Activated naive CD8-positive, alpha-beta T cell treated with anti-CD3 and anti-CD28 coated beads, Interleukin-2, amount 50 U/mL, for 24 hours (primary cell): Measurements from ENCODE around the gene VPS8.
A peak's percentile ranks its signal among the peaks of the same experiment; 100 is the strongest.
"Not testable (repeated sequence)": the region's sequence is repeated elsewhere in the genome, so short reads cannot be mapped to it uniquely, and the experiment has no call there.

ENCODE experiments used
- ATAC-seq: fragments of 150-1000 bp; cut with Tn5 transposase; one replicate; pipeline ENCODE4 v1.10.0; 2021
- DNase-seq: peaks from one replicate; pipeline ENCODE4 v3.0.0; 2021
- H3K27ac Mint-ChIP-seq: one replicate; pipeline ENCODE4 v1.8.0; 2021; ENCODE audit warnings: mild to moderate bottlenecking, mixed read lengths
- H3K27me3 Mint-ChIP-seq: one replicate; pipeline ENCODE4 v1.8.0; 2021; ENCODE audit warnings: mixed read lengths
- H3K36me3 Mint-ChIP-seq: one replicate; pipeline ENCODE4 v1.8.0; 2021; ENCODE audit warnings: low read depth, mixed read lengths
- H3K4me1 Mint-ChIP-seq: one replicate; pipeline ENCODE4 v1.8.0; 2021; ENCODE audit warnings: mixed read lengths
- H3K4me3 Mint-ChIP-seq: one replicate; pipeline ENCODE4 v1.8.0; 2021; ENCODE audit warnings: mild to moderate bottlenecking, moderate library complexity, mixed read lengths
- H3K9me3 Mint-ChIP-seq: one replicate; pipeline ENCODE4 v1.8.0; 2021; ENCODE audit warnings: mixed read lengths

The VPS8 gene

GRCh38 chr3:184932777-184933176, 120.8 kb downstream of the VPS8 start:
- Mint-ChIP-seq H3K4me3 (no peak overlapping the region), H3K27ac (no peak overlapping the region), H3K4me1 (no peaks in the 10 kb centered on the region), H3K36me3 (peaks cover 15% of the 10 kb centered on the region), H3K27me3 (no peaks in the 10 kb centered on the region), H3K9me3 (no peaks in the 10 kb centered on the region)
- no peak for DNase-seq
- no peak for ATAC-seq

DNA sequence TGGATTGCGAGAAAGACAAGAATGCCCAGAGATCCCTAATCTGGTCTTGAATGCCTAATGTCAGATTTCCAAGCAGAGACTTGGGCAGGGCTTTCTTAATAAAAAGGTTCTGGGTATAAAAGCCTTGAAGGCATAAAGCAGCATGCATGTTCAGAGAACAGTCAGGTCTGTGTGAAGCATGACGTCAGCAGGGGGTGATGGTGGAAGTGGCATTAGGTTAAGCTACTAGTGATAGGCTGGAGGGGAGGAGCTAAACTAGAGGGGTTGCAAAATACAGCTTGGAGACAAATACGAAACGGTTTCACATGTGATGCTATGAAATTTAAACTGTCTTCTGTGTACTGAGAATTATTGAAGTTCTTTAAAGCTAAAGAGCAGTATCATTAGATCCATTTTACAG, 125.6 kb downstream of the VPS8 start:
- H3K9me3 Mint-ChIP-seq: no peaks in the 10 kb centered on the region
- no peaks in the 10 kb centered on the region for H3K4me1 Mint-ChIP-seq
- H3K27me3 Mint-ChIP-seq: no peaks in the 10 kb centered on the region
- DNase-seq: no peak
- H3K36me3 Mint-ChIP-seq: peaks cover 15% of the 10 kb centered on the region
- no peak for ATAC-seq
- no peak overlapping the region for H3K27ac Mint-ChIP-seq
- no peak overlapping the region for H3K4me3 Mint-ChIP-seq

DNA sequence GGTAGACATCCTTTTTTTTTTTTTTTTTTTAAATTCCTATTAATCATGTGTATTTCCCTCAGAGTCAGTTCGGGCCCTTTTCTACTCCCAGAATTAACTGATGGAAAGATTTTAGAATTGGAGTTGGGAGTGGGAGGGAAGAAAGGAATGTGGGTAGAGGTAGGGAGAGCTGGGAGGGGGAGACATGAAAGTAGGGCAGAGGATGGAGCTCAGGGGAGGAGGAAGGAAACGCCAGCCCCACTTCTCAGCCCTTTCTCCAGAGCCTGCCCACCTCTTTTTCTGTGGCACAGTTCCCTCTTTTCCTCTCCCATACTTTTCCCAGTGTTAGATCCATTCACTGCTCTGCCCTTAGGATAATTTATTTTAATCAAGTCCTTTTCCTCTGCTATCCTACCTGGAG, 129.4 kb downstream of the VPS8 start:
- no peaks in the 10 kb centered on the region for H3K27me3 Mint-ChIP-seq
- H3K9me3 Mint-ChIP-seq: no peaks in the 10 kb centered on the region
- peaks cover 10% of the 10 kb centered on the region for H3K36me3 Mint-ChIP-seq
- ATAC-seq: no peak
- H3K4me1 Mint-ChIP-seq: no peaks in the 10 kb centered on the region
- H3K4me3 Mint-ChIP-seq: no peak overlapping the region
- no peak overlapping the region for H3K27ac Mint-ChIP-seq
- no peak for DNase-seq

DNA sequence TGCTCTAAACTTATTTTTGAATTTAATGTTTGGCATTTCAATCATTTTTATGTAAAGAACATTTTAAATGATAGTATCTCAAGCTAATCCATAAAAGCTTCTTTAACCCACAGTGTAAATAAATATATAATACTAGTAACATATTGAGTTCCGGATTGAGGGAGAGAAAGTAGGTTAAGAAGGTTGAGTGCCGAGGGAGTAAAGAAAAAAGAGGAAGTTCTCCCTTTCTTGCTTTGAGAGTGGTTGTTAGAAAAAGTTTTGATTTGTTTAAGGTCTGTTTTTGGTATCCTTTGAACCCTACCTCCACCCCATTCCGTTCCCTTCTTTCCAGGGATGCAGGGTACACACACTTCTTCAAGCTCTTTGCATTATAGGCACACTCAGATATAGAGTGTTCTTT, 130.8 kb downstream of the VPS8 start:
- Mint-ChIP-seq H3K4me3 (no peak overlapping the region), H3K27ac (no peak overlapping the region), H3K4me1 (no peaks in the 10 kb centered on the region), H3K9me3 (no peaks in the 10 kb centered on the region), H3K27me3 (no peaks in the 10 kb centered on the region), H3K36me3 (peaks cover 13% of the 10 kb centered on the region)
- ATAC-seq (no peak), DNase-seq (no peak)

GRCh38 chr3:184944241-184944640, 132.3 kb downstream of the VPS8 start:
- H3K9me3 Mint-ChIP-seq: no peaks in the 10 kb centered on the region
- H3K36me3 Mint-ChIP-seq: peaks cover 11% of the 10 kb centered on the region
- H3K27ac Mint-ChIP-seq: no peak overlapping the region
- ATAC-seq (no peak), DNase-seq (no peak)
- H3K27me3 Mint-ChIP-seq: no peaks in the 10 kb centered on the region
- no peak overlapping the region for H3K4me3 Mint-ChIP-seq
- no peaks in the 10 kb centered on the region for H3K4me1 Mint-ChIP-seq

DNA sequence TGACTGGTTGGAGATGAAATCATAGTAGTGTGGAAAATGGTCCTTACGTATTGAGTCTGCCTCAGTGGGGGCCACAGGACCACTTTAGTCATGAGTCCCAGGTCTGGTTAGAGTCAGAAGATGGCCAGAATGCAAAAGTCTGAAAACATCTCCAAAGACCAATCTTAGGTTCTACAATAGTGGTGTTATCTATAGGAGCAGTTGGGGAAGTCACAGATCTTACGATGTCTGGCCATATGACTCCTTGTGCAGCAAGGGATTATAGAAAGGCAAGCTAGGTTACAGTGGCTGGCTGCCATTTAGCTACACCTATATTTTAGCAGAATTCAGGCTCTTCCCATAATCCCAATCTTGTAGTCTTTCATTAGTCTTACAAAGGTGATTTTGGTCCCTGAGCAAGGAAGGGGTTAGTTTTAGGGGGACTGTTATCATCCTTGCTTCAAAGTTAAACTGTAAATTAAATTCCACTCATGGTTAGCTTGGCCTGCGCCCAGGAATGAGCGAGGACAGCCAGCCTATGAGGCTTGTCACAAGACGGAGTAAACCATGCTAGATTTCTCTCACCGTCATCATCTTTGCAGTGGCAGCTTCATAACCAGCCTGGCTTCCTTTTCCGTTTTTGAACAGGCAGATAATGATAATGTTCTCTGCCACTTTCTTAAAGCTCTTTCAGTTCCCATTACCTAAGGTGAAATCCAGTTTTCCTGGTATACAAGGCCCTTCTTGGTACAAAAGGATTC, 134.1 kb downstream of the VPS8 start:
- H3K27ac Mint-ChIP-seq: no peak overlapping the region
- no peaks in the 10 kb centered on the region for H3K9me3 Mint-ChIP-seq
- no peaks in the 10 kb centered on the region for H3K27me3 Mint-ChIP-seq
- peaks cover 14% of the 10 kb centered on the region for H3K36me3 Mint-ChIP-seq
- no peaks in the 10 kb centered on the region for H3K4me1 Mint-ChIP-seq
- DNase-seq (no peak), ATAC-seq (no peak)
- H3K4me3 Mint-ChIP-seq: no peak overlapping the region

DNA sequence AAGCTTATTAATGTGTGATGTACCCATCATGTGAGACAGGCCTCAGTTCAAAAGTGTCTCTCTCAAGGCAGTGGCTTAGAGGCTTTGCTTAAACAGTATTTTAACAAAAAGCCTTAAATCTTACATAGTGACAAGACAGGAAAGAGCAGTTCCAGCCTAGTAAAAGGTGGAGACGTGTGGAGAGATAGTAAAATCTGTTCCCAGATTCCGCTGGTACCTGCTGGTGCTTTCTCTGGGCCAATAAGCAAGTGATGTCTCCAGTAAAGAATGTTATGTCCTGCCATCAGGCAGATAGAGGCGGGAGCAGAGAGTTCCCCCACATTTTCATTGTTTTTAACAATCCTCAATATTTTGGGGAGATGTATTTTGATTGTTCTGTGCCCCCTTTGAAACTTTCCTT, 135.0 kb downstream of the VPS8 start:
- no peaks in the 10 kb centered on the region for H3K9me3 Mint-ChIP-seq
- DNase-seq: no peak
- ATAC-seq: no peak
- peaks cover 14% of the 10 kb centered on the region for H3K36me3 Mint-ChIP-seq
- no peak overlapping the region for H3K4me3 Mint-ChIP-seq
- H3K27me3 Mint-ChIP-seq: no peaks in the 10 kb centered on the region
- no peak overlapping the region for H3K27ac Mint-ChIP-seq
- no peaks in the 10 kb centered on the region for H3K4me1 Mint-ChIP-seq

GRCh38 chr3:184949251-184949965, 137.4 kb downstream of the VPS8 start:
- Mint-ChIP-seq H3K4me3 (no peak overlapping the region), H3K27ac (no peak overlapping the region), H3K27me3 (no peaks in the 10 kb centered on the region), H3K9me3 (no peaks in the 10 kb centered on the region), H3K4me1 (peaks cover 4% of the 10 kb centered on the region), H3K36me3 (peaks cover 13% of the 10 kb centered on the region)
- no peak for DNase-seq
- ATAC-seq: no peak

GRCh38 chr3:184950816-184951215, 138.8 kb downstream of the VPS8 start:
- not testable (repeated sequence) for H3K27me3 Mint-ChIP-seq, H3K4me1 Mint-ChIP-seq, DNase-seq, H3K4me3 Mint-ChIP-seq, H3K9me3 Mint-ChIP-seq, ATAC-seq
- Mint-ChIP-seq H3K27ac (peak overlapping the region; percentile 48), H3K36me3 (peaks cover 12% of the 10 kb centered on the region)

DNA sequence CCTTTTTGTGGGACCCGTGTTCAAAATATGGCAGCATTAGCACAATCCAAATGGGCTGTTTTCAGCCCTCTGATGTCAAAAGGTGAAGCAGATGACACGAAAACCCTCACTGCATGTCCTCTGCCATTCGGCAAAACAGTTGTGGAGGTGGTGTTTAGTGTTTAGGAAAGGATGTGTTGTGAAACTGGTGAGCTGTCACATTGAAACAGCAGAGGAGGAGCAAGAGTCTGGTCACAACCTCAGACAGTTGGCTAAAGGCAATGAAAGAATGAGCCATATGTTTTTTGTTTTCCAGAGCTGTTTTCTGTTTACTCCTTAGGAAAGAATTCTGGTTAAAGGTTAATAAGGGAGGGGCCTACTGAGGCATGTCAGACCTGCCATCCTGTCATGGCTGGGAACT, 140.7 kb downstream of the VPS8 start:
- Mint-ChIP-seq H3K27ac (no peak overlapping the region), H3K27me3 (no peaks in the 10 kb centered on the region), H3K4me3 (no peak overlapping the region), H3K36me3 (peaks cover 11% of the 10 kb centered on the region), H3K9me3 (no peaks in the 10 kb centered on the region), H3K4me1 (peaks cover 4% of the 10 kb centered on the region)
- ATAC-seq (peak; percentile 40), DNase-seq (no peak)

GRCh38 chr3:184953401-184953800, 141.4 kb downstream of the VPS8 start:
- Mint-ChIP-seq H3K27me3 (no peaks in the 10 kb centered on the region), H3K36me3 (peaks cover 18% of the 10 kb centered on the region), H3K4me3 (no peak overlapping the region), H3K9me3 (no peaks in the 10 kb centered on the region), H3K27ac (peak overlapping the region; percentile 41), H3K4me1 (peaks cover 4% of the 10 kb centered on the region)
- no peak for DNase-seq
- no peak for ATAC-seq

DNA sequence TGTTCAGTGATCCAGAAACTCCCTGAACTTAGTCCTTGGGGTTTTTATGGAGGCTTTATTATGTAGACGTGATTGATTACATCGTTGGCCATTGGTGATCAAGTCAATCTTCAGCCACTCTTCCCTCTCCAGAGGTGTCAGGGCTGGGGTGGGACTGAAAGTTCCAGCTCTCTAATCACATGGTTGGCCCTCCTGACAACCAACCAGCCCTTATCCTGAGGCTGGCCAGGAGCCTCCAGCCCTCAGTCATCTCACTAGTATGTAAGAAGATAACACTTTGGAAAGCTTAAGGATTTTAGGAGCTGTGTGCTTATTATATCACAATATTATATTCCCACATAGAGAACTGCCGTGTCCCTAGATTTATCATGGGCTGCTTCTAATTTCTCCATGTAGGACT, 142.3 kb downstream of the VPS8 start:
- Mint-ChIP-seq H3K27ac (no peak overlapping the region), H3K4me1 (peaks cover 4% of the 10 kb centered on the region), H3K4me3 (no peak overlapping the region), H3K27me3 (no peaks in the 10 kb centered on the region), H3K9me3 (no peaks in the 10 kb centered on the region), H3K36me3 (peaks cover 20% of the 10 kb centered on the region)
- DNase-seq: no peak
- ATAC-seq: no peak

DNA sequence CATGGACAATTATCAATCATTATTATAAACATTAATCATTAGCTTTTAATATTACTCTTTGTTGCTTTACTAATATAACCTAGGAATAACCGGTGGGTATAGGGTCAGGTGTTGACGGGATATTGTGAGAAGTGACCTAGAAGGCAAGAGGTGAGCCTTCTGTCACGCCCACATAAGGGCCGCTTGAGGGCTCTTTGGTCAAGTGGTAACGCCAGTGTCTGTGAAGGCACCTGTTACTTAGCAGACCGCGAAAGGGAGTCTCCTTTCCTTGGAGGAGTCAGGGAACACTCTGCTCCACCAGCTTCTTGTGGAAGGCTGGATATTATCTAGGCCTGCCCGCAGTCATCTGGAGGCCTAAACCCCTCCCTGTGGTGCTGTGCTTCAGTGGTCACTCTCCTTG, 142.9 kb downstream of the VPS8 start:
- not testable (repeated sequence) for H3K4me1 Mint-ChIP-seq, ATAC-seq
- peaks cover 16% of the 10 kb centered on the region for H3K36me3 Mint-ChIP-seq

GRCh38 chr3:184965639-184966430, 153.9 kb downstream of the VPS8 start:
- Mint-ChIP-seq H3K27me3 (no peaks in the 10 kb centered on the region), H3K4me3 (no peak overlapping the region), H3K27ac (no peak overlapping the region), H3K36me3 (peaks cover 35% of the 10 kb centered on the region), H3K9me3 (no peaks in the 10 kb centered on the region), H3K4me1 (peaks cover 8% of the 10 kb centered on the region)
- DNase-seq (no peak), ATAC-seq (no peak)

More for the DNA sequence above, 142.9 kb downstream of the VPS8 start:
- H3K27ac Mint-ChIP-seq, H3K4me3 Mint-ChIP-seq, H3K27me3 Mint-ChIP-seq, DNase-seq, H3K9me3 Mint-ChIP-seq: not testable (repeated sequence)

DNA sequence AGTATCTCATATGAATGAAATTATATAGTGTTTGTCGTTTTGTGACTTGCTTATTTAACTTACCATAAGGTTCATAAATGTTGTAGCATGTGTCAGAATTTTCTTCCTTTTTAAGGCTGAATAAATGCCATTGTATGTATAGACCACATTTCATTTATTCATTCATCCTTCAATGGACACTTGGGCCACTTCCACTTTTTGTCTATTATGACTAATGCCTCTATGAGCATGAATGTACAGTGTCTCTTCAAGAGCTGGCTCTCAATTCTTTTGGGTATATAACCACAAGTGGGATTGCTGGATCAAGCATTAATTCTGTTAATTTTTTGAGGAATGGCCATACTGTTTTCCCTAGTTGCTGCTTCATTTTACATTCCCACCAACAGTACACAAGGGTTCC, 156.1 kb downstream of the VPS8 start:
- Mint-ChIP-seq H3K27ac (no peak overlapping the region), H3K36me3 (peaks cover 44% of the 10 kb centered on the region), H3K4me1 (peaks cover 8% of the 10 kb centered on the region), H3K9me3 (no peaks in the 10 kb centered on the region), H3K4me3 (no peak overlapping the region), H3K27me3 (no peaks in the 10 kb centered on the region)
- no peak for DNase-seq
- no peak for ATAC-seq
